HG03064 (cell line): Measurements from ENCODE around the gene ZDHHC16.
"Not testable (repeated sequence)": the region's sequence is repeated elsewhere in the genome, so short reads cannot be mapped to it uniquely, and the experiment has no call there.

Experiments
- ATAC-seq: cut with Tn5 transposase; IDR thresholded peaks from one replicate; pipeline ENCODE4 v1.9.1; 2021; ENCODE audit warnings: low read depth; ENCODE audit not compliant: unreplicated experiment

The ZDHHC16 gene

DNA sequence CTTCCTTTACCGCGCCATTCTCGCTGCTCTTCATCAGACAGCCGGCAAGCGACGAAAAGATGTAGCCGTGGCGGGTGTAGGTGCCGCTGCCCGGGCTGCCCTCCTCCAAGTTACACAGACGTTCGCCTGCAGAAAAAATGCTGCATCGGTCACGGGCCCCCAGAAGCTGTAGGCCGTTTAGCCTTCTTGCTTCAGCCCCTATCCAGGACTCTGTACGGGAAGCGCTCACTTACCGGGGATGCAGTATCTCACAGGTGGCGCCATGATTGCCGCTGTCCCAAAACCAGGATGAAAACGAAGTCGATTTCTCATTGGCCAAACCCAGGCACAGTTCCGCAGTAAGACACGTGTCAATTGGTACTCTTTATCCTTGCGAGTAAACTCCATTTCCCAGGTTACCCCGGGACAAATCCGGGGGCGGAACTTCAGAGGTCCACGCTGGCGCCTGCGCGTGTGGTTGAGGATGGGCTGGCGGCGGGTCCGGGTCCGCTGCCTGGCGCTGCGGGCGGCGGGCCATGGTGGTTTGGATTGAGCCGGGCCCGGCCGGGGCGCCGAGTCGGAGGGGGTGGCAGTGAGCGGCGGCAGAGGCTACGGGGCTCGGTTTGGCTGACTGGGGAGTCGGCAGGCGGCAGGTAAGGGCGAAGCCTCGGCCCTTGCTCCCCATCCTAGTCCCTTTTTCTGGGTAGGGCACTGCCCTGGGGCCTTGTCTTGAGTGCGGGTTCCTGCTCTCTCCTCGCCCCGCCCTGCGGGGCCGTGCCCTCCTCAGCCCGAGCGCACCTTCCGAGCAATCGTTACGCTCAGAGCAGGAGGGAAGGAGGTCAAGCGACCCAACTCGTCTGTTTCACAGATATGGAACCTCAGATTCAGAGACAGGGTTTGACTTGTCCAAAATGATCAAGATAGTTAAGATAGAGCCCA lies at the start of gene ZDHHC16, which contains the start of gene EXOSC1:
Gene ZDHHC16, plus strand, starts transcription at position 454 of the 918 bp plus-strand sequence. CDS start 5,501 bp downstream, outside the sequence.
Gene EXOSC1, minus strand, starts transcription at position 285 of the 918 bp plus-strand sequence. Its CDS starts 21 bp downstream, at position 264.
- peak; percentile 96 for ATAC-seq

DNA sequence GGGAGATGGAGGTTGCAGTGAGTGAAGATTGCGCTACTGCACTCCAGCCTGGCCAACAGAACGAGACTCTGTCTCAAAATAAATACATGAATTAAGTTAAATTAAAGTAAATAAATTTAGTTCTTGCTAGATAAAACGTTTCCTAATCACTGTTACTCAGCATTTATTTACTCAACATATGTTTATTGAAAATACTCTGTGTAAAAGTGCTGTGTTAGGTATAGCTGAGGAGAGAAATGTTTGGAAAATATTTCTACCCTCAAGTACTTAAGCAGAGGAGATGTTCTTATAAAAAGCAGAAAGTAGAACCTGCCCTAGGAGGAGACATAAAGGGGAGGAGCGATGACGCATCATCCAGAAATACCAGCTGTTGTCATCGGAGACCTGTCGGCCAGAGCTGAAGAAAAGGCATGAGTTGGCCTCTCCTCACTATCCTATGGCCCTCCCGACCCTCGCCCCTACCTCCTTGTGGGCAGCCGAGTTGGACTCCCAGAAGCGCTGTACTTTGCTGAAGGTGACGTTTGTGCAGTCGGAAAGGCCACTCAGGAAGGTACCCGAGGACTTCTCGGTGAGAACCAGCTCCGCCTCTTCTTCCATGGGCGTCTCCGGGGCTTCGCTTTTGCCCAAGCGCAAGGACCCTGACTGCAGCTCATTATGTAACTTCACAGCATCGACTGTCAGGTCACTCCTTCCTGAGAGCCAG lies 46.0 kb upstream of the ZDHHC16 start:
- no peak for ATAC-seq

DNA sequence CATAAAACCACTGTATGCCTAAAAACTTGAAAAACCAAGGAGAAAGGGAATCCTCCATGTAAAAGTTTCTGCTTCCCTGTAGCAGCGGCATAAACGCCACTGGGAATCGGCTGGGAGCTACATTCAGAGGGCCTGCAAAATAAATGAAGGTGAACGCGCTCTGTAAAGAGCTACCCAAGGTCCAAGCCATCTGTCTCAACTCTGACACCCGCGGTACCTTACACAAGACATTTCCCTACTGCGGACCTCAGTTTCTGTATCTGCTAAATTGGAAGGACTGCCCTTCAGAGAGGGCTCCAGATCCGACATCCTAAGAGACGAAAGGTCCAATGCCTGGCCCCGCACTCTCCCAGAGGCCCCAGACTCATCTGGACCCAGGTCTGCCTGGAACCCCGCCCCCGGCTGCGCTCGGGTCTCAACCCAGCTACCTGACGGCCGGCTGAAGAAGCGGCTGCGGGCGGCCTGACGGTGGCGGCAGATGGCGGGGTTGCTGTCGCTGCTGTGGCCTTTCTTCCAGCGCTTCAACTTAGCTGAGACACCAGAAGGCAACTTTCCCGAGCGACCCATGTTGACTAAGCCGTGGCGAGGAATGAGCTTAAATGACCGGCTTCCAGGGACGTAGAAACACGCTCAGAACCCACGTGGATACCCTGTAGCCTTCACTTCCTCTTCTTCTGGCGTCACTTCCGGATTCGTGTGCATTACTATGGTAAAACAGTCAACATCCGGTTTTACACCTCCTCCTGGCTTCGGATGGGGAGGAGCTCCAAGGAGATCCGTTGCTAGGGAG lies 45.1 kb upstream of the ZDHHC16 start, which contains the start of gene RRP12:
Gene RRP12, minus strand, starts transcription at position 676 of the 790 bp plus-strand sequence. Its CDS starts 109 bp downstream, at position 567.
- peak; percentile 90 for ATAC-seq

DNA sequence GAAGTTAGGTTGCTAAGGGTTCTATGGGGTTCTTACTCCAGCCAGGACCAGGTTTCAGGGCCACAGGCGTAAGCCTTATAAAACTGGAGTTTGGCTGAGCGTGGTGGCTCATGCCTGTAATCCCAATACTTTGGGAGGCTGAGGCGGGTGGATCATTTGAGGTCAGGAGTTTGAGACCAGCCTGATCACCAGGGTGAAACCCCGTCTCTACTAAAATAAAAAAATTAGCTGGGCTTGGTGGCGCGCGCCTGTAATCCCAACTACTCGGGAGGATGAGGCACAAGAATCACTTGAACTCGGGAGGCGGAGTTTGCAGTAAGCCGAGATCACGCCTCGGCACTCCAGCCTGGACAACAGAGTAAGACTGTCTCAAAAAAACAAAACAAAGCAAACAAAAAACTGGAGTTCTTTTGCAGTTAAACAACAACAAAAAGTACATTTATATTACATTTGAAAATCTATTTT lies 44.5 kb upstream of the ZDHHC16 start:
- no peak for ATAC-seq

DNA sequence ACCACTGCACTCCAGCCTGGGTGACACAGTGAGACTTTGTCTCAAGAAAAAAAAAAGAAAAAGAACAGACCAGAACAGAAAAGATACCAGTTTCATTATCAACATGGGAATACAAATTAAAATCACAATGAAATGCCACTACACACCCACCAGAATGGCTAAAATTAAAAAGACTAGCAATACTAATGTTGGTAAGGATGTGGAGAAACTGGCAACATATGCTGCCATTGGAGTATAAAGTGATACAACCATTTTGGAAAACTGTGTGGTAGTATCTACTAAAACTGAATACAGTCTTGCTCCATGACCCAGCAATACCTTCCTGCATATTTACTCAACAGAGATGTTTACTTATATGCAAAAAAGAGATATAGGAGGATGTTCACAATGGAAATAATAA lies 41.9 kb upstream of the ZDHHC16 start:
- no peak for ATAC-seq

DNA sequence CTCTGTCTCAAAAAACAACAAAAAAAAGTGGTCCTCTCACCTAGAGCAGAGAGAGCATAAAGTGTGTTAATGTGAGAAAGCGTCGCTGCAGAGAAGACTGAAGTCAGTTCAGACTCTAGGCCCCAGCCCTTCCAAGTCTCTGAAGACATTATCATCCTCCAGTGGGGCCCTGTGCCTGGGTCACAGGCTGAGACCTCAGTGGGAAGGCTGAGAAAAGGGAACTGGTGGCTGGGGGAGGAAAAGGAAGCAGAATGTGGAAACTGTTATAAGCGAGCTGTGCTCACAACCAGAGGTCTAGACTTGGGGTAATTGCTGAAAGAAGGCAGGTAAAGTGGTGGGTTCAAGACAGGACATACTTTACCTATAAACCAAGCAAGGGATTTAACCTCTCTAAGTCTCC lies 39.9 kb upstream of the ZDHHC16 start:
- no peak for ATAC-seq

DNA sequence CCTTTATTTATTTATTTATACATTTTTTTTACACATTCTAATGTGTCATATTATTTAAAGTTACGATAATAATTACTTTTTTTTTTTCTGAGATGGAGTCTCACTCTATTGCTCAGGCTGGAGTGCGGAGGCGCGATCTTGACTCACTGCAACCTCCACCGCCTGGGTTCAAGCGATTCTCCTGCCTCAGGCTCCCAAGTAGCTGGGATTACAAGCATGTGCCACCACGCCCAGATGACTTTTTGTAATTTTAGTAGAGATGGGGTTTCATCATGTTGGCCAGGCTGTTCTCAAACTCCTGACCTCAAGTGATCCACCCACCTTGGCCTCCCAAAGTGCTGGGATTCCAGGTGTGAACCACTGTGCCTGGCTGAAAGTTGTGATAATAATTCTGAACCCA lies 39.5 kb upstream of the ZDHHC16 start:
- not testable (repeated sequence) for ATAC-seq

DNA sequence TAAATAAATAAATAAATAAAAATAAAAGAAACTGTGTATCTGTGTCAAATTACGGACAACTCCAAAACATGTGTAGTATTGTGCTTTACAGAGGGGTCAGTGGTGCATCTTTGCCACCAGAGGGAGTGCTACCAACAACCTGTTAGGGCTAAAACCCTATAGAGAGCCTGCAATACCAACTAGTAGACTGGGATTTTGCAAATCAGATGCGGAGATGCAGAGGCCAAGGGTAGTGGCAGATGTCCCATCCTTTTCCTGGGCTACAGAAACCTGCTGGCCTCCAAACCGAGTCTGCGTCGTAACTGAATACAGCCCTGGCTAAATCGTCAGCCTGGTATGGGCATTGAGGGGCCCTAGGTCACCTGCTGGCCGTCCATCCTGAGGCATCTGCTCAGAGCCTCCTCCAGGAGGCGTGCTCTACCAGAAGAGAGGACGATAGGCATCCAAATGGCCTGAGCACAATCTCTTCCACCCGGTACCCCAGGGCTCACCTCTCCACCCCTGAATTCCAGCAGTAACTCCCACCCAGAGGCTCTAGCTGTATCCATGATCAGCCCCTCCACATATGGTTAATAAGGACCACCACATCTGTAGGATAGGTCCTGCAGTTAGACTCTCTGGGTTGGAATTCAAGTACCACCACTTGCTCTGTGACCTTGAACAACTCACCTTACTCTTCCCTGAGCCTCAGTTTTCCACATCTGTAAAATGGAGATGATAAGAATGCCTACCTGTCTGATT lies 38.6 kb upstream of the ZDHHC16 start:
- peak; percentile 87 for ATAC-seq

DNA sequence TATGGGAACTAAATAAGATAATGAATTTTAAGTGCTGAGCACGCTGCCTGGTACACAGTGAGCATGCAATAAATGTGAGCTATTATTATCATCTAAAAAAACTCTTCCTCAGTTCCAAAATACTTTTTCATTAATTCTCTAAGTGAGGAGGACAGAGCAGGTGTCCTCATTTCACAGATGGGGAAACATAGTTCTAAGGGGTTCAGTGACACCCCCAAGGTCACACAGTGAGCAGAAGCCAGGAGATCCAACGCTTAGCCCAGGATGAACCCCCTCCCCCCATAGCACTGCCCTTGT lies 38.1 kb upstream of the ZDHHC16 start:
- no peak for ATAC-seq

DNA sequence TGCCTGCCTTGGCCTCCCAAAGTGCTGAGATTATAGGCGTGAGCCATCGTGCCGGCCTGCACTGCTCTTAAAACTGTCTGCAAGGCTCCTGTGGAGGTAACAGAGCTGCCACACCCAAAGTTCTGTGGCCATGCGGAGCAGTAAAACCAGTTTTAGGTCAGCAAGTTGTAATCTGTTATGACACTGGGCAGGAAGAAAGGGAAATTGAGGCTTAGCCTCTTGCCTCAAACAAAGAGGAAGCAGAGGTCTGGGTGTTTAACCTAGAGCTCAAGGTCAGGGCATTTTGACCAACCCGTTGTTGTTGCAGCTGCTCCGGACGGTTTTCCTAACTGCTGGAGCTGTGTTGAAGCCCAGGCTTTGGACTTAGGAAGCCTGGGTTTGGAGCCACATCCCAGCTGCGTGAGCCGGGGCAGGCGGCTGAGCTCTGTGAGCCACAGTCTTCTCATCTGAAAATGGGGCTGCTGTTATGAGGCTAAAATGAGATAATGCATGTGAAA lies 37.4 kb upstream of the ZDHHC16 start:
- ATAC-seq: no peak

DNA sequence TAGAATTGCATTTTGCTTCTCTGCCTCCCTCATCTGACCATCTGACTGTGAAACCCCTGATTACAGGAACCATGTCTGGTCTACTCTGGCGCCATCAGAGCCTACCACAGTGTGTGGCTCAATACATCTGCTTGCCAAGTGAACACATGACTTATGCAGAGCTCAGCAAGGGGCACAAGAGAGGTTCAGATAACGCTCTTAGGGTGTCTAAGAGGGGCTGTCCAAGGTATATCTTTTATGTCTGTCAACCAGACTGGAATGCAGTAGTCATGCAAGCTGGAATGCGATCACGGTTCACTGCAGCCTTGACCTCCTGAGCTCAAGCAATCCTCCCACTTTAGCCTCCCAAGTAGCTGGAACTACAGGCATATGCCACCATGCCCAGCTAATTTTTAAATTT lies 34.6 kb upstream of the ZDHHC16 start:
- ATAC-seq: no peak

DNA sequence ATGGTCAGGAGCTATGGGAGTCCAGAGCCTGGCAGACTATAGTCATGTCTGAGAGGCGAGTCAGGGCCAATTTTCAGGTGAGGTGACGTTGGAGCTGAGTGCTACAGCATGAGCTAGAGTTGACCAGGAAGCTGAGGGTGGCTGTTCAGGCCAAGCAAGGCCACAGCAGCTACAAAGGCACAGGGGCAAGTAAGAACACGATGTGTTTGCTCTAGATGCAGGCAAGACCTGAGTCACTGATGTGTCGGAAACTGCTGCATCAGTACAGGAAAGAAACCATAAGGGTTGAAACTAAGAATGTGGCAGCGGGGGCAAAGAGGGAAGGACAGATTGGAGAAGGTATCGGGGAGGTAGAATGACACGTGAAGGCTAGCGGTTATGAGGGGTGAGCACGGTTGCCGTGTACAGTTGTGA lies 33.1 kb upstream of the ZDHHC16 start:
- ATAC-seq: no peak

DNA sequence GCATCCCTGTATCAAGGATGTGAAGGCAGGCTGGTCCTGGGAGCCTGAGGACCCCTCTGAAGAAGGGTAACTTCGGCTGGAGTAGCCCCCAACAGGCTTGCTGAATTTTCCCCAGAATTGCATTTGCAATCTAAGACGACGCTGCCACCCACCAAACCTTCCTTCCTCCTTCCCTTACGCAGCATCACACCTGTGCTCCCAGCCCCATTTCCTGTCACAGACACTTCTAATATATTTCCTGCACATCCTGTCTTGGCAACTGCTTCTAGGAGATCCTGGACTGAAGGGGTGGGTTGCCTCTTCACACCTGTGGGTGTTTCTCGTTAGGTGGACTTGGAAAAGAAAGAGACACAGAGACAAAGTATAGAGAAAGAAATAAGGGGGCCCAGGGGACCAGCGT lies 29.4 kb upstream of the ZDHHC16 start:
- no peak for ATAC-seq

DNA sequence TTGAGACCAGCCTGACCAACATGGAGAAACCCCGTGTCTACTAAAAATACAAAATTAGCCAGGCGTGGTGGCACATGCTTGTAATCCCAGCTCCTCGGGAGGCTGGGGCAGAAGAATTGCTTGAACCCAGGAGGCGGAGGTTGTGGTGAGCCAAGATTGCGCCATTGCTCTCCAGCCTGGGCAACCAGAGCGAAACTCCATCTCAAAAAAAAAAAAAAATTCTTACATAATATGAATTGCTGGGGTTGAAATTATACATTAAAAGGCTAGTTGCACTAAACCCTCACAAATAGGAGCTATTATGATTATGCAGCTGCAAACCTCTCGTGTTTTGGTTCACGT lies 22.2 kb upstream of the ZDHHC16 start:
- ATAC-seq: not testable (repeated sequence)

DNA sequence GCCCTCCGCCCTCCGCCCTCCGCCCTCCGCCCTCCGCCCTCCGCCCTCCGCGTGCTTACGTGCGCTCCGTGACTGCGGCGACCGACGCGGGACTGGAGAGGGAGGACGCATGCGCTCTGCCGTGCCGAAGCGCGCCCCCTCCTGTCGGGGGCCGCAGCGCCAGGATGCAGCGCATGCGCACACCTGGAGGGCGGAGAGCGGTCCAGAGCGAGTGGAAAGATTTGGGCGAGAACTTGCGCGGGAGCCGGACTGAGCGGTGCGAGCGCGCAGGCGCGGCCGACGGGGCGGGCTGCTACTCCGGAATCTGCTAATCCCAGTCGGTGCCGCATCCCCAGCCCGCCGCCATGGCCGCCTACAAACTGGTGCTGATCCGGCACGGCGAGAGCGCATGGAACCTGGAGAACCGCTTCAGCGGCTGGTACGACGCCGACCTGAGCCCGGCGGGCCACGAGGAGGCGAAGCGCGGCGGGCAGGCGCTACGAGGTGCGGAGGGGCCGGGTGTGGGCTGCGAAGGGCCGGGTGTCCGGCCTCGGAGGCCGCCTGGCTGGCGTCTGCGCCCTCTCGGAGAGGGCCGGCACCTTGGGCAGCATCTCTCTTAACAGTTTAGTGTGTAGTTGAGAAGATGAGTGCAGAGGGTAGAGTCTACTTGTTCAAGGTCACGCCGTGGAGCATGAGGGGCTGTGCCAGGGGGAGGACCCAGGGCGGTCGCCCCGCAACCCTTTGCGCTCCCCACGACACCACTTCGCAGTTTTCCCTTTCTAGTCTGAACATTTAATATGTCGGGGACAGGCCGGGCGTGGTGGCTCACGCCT lies 19.8 kb upstream of the ZDHHC16 start, which contains the start of gene PGAM1:
Gene PGAM1, plus strand, starts transcription at position 228 of the 812 bp plus-strand sequence. Its CDS starts 117 bp downstream, at position 345.
- ATAC-seq: peak; percentile 81

DNA sequence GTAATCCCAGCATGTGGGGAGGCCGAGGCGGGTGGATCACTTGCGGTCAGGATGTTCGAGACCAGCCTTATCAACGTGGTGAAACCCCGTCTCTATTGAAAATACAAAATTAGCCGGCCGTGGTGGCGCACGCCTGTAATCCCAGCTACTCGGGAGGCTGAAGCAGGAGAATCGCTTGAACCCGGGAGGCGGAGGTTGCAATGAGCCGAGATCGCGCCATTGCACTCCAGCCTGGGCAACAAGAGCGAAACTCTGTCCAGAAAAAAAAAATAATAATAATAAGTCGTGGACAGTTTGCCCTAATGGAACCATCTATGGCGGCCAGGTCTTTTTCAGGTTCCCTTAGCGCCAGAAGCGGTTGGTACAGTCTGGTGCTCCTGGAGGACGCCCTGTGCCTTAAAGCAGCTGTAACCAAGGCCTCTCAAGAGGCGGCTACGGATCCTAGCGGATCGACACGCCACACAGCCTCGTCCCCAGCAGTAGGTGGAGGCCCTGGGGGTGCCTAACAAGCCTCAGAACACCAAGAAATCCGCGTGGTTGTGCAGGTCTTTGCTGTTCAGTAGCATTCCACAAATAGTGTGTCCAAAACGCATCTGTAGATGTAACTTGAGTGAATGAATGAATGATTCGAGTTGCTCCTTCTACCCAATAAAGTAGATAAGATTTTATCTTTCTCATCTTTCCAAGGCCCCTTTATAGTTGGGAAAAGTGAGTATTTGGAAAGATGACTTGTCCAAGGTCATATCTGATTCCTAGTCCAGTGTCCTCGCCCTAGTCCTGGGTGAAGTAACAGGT lies 19.0 kb upstream of the ZDHHC16 start:
- no peak for ATAC-seq

DNA sequence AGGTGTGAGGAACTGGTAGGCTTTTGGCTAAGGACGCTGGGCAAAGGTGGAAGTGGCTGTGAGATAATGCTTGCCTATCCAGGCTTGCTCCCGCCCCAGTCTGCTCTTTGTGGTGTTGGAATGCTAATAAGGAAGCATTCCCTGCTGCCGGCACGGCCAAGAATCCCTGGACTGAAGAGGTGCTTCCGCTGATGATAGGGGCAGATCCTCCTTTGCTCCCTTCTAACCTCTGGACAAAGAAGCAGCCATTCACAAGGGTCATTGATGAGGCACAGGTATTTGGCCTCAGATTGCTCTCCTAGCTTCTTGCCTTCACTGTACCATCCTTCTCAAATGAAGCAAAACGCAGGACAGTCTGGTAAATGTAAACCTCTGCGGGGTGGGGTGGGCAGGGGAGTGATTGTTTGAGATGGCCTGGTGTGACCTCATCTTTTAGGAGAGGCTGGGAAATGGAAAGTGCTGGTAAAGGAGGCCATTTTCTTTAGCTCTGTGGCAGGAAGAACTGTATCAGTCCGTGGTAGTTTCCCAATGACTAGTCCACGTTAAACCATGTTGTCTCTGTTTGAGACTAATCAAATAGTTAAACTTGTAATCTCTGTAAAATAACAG lies 18.3 kb upstream of the ZDHHC16 start:
- no peak for ATAC-seq

DNA sequence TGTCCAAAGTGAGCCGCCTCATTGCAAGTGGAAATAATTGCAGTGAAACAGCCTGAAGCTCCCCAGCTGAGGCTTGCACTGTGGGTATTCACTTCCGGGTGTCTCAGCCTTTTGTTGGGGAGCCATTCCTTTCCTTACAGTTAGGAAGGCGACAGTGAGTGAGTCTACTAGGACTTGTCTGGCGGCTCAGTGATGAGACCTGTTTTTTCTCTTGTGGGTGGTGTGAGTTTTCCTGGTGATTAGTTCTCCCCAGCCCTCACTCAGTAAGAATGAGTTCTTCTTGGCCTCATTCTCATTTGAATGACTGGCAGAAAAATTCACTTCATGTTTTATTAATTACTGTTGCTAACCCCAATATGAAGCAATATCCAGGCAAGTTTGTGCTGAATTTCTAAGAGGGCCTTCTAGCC lies 17.4 kb upstream of the ZDHHC16 start:
- no peak for ATAC-seq
